ENCODE results near the gene KCNQ2.

The KCNQ2 gene

GRCh38 chr20:63449025-63449424 lies 23.4 kb downstream of the KCNQ2 start:
- DNase-seq (ENCODE audit: low read depth): no peak
- H3K4me3 ChIP-seq (ENCODE audit: control insufficient read depth, low read depth, low read length): no peak overlapping the region

GRCh38 chr20:63448031-63448430 lies 24.4 kb downstream of the KCNQ2 start:
- no peak for DNase-seq (ENCODE audit: low read depth)
- no peak overlapping the region for H3K4me3 ChIP-seq (ENCODE audit: control insufficient read depth, low read depth, low read length)
- no peak for TF ChIP-seq CTCF (conservative IDR thresholded peaks at IDR 0.05; ENCODE audit: control insufficient read depth, insufficient read depth, low read depth, low read length)

More at GRCh38 chr20:63449025-63449424, 23.4 kb downstream of the KCNQ2 start:
- TF ChIP-seq CTCF (conservative IDR thresholded peaks at IDR 0.05; ENCODE audit: control insufficient read depth, insufficient read depth, low read depth, low read length): no peak

GRCh38 chr20:63447320-63447719 lies 25.1 kb downstream of the KCNQ2 start:
- H3K4me3 ChIP-seq (ENCODE audit: control insufficient read depth, low read depth, low read length): no peak overlapping the region
- DNase-seq (ENCODE audit: low read depth): no peak
- TF ChIP-seq CTCF (conservative IDR thresholded peaks at IDR 0.05; ENCODE audit: control insufficient read depth, insufficient read depth, low read depth, low read length): no peak

- no peak for DNase-seq (ENCODE audit: low read depth)
- TF ChIP-seq CTCF (conservative IDR thresholded peaks at IDR 0.05; ENCODE audit: control insufficient read depth, insufficient read depth, low read depth, low read length): no peak
- H3K4me3 ChIP-seq (ENCODE audit: control insufficient read depth, low read depth, low read length): no peak overlapping the region
Observed at GRCh38 chr20:63446216-63447024, 26.0 kb downstream of the KCNQ2 start.

GRCh38 chr20:63445075-63445734 lies 27.2 kb downstream of the KCNQ2 start:
- TF ChIP-seq CTCF (conservative IDR thresholded peaks at IDR 0.05; ENCODE audit: control insufficient read depth, insufficient read depth, low read depth, low read length): no peak
- H3K4me3 ChIP-seq (ENCODE audit: control insufficient read depth, low read depth, low read length): no peak overlapping the region
- no peak for DNase-seq (ENCODE audit: low read depth)

GRCh38 chr20:63444548-63444947 lies 27.9 kb downstream of the KCNQ2 start:
- DNase-seq (ENCODE audit: low read depth): no peak
- TF ChIP-seq CTCF (conservative IDR thresholded peaks at IDR 0.05; ENCODE audit: control insufficient read depth, insufficient read depth, low read depth, low read length): no peak
- H3K4me3 ChIP-seq (ENCODE audit: control insufficient read depth, low read depth, low read length): no peak overlapping the region

Data from fibroblast of mammary gland (primary cell).